Right cardiac atrium (tissue), 5 donors: ENCODE results near the gene NFASC. TPM values are rescaled to one million over a fixed set of nuclear protein-coding genes. Genes with fewer than 3 reads are reported as not detected.

Experiments used
- ATAC-seq, 2 donors: fragments of 200-7000 bp; cut with Tn5 transposase; one replicate each; pipeline versions ENCODE4 v1.8.0 to v1.9.1; 2020; ENCODE audit warnings: moderate library complexity in 2 of 2, mild to moderate bottlenecking in 1 of 2
- DNase-seq, 3 donors: peaks; one replicate each; pipeline ENCODE4 v3.0.0-alpha.2; 2020
- H3K27ac ChIP-seq: one replicate; pipeline ENCODE4 v1.5.1; 2013; ENCODE audit warnings: mild to moderate bottlenecking, low read length, control low read depth, moderate library complexity
- H3K27me3 ChIP-seq: one replicate; pipeline ENCODE4 v1.6.1; 2013; ENCODE audit not compliant: control insufficient read depth, insufficient read depth
- H3K4me1 ChIP-seq: one replicate; pipeline ENCODE4 v1.6.1; 2013; ENCODE audit warnings: low read length; ENCODE audit not compliant: control insufficient read depth, insufficient read depth
- H3K4me3 ChIP-seq: one replicate; pipeline ENCODE4 v1.5.1; 2013; ENCODE audit warnings: low read length, control low read depth
- H3K9me3 ChIP-seq: one replicate; pipeline ENCODE4 v1.6.1; 2013; ENCODE audit warnings: low read length; ENCODE audit not compliant: control insufficient read depth
- WGBS: extraction: QIAGEN DNeasy Blood & Tissue Kit; methylation state at CpG from one replicate; pipeline ENCODE4 v1.1.7; 2013; 5-methylcytosine and 5-hydroxymethylcytosine counted together
- intact Hi-C, 4 donors: fragments of 100-400 bp; cut with DNase I; formaldehyde crosslinking; loops; one replicate each; pipeline versions ENCODE4 v1.11.0 to v1.14.0; 2022 to 2023
- polyA plus RNA-seq: library from polyadenylated mRNA; stranded (reverse); fragments of 200-250 nt; gene quantifications from one replicate; pipeline ENCODE4 v1.2.3, GENCODE V29; 2013
- total RNA-seq, 4 donors: library from RNA; stranded (reverse); fragmentation: NEBNext Ultra II Directional; extraction: Animal tissue kit (Norgen Biotek cat#: 25700); gene quantifications; one replicate each; pipeline ENCODE4 v1.2.1, GENCODE V29; 2021
- donor health status: healthy with polysubstance abuse.
- donor health status: DM: no; HTN: yes; CAD: no.
- donor health status: DM: no; HTN: no; CAD: no.
- donor health status: DM: no; HTN: yes; CAD: no; lungs with severe emphysema.
- donor health status: DM: yes; HTN: yes; CAD: no.

The NFASC gene
- total and polyA plus RNA-seq, 5 donors, result 44.2 to 94.2 (median 63.3) TPM

DNA sequence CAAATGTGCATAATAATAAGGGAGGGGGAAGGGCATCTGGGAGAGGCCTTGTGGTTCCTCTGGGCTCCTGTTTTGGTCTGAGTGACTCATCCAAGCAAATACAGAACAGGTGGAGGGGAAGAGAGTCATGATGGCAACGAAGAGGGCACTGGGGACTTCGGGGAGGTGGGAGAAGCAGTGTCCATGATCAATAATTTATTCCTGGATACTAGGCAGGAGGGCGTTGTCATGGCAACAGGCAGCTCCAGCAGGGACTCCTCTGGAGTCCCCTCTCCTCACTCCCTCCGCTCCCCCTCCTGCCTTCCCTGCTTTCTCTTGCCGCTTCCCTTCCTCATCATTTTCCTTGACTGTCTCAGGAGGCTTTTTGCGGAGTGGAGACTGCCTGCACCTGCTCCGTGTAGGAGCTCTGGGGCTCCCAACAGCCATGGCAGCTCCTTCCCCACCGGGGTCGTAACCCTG lies 12.3 kb upstream of the NFASC start:
- H3K27ac ChIP-seq, result no peak overlapping the region
- H3K4me3 ChIP-seq, result no peak overlapping the region
- ATAC-seq, result no peak
- intact Hi-C loops, result no loop called here
- DNase-seq, result no peak
- H3K4me1 ChIP-seq, result peaks cover 11% of the 10 kb centered on the region
- H3K9me3 ChIP-seq, result no peaks in the 10 kb centered on the region
- 77% methylated on average over 9 of the region's 9 CpGs for WGBS
- no peaks in the 10 kb centered on the region for H3K27me3 ChIP-seq

- no peaks in the 10 kb centered on the region for H3K27me3 ChIP-seq
- H3K4me1 ChIP-seq, result peaks cover 7% of the 10 kb centered on the region
- ATAC-seq (peak; percentile 53 to 61), DNase-seq (no peak)
- WGBS, result 46% methylated on average over 4 of the region's 4 CpGs
- intact Hi-C loops, result no loop called here
- H3K27ac ChIP-seq, result no peak overlapping the region
- H3K4me3 ChIP-seq, result no peak overlapping the region
- no peaks in the 10 kb centered on the region for H3K9me3 ChIP-seq
These were observed 10.8 kb upstream of the NFASC start for GRCh38 chr1:204859861-204860267.

DNA sequence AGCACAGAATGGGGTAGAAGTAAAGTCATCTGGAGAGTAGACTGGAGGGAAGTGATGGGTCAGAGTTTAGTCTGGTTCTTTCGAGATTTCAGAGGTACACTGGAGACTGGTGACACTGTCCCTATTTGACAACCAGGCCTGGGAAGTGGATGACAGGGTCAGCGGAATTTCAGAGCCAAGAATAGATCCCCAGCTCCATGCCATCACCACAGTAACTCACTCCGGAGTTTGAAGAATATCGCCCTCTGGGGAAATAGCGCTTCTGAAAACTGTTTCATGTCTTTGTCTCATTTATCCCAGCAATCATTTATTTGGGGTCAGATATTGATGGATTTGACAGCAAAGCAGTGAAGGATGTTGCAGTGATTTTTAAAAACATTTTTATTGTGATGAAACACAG lies 7.6 kb upstream of the NFASC start:
- H3K9me3 ChIP-seq, result no peaks in the 10 kb centered on the region
- no peaks in the 10 kb centered on the region for H3K27me3 ChIP-seq
- DNase-seq, result no peak
- H3K27ac ChIP-seq, result peak overlapping the region; percentile 42
- intact Hi-C loops, result no loop called here
- ATAC-seq, result peak; percentile 50 to 79
- H3K4me3 ChIP-seq, result no peak overlapping the region
- H3K4me1 ChIP-seq, result peaks cover 9% of the 10 kb centered on the region
- 46% methylated on average over 5 of the region's 5 CpGs for WGBS

- Histone ChIP-seq H3K4me3 (no peak overlapping the region), H3K27ac (no peak overlapping the region), H3K9me3 (no peaks in the 10 kb centered on the region), H3K4me1 (peaks cover 15% of the 10 kb centered on the region), H3K27me3 (no peaks in the 10 kb centered on the region)
- WGBS, result 91% methylated on average over 4 of the region's 4 CpGs
- no peak for ATAC-seq
- DNase-seq, result no peak
- intact Hi-C loops, result no loop called here
These were observed 6.9 kb upstream of the NFASC start for GRCh38 chr1:204863730-204864129.

DNA sequence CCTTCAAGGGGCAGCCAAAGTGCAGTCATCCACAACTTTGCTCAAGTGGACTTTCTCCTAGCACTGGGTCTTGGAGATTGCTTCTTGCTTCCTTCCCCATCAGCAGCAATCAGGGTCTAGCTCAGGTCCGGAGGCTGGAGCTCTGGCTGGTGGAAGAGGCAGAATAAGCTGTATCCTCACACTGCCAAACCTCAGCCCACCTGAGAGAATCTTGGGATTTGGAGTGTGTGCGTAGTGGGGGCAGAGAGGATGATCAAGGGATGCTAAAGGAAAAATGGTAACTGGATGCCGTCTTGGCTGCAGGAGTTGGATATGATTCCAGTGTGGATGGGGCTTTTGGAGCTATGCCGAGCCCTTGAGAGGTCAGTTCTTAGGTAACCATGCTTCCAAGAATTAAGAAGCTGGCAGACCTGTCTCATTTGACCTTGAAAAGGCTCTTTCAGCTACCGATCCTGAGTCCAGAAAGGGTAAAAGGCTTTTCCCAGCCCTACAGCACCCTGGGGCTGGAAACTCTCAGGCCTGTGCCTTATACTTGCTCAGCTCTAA lies 4.5 kb upstream of the NFASC start:
- H3K4me1 ChIP-seq, result peaks cover 18% of the 10 kb centered on the region
- 78% methylated on average over 5 of the region's 5 CpGs for WGBS
- no peaks in the 10 kb centered on the region for H3K27me3 ChIP-seq
- H3K27ac ChIP-seq, result no peak overlapping the region
- H3K4me3 ChIP-seq, result no peak overlapping the region
- ATAC-seq (no peak), DNase-seq (no peak)
- intact Hi-C loops, result no loop called here
- no peaks in the 10 kb centered on the region for H3K9me3 ChIP-seq

DNA sequence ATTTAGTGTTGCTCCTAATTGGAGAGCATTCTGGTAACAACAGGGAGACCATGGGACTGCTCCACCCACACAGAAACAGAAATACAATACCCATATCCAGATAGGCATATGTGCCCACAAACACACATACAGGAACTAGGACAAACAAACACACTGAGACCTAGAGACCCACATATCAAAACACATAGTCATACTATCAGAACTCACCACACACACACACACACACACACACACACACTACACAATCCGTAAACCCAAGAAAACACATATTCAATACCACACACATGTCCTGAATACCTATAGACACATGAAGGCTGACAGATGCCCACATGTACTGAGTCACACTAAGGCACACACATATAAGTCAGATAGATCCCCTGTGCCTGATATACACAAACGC lies 3.5 kb upstream of the NFASC start:
- Histone ChIP-seq H3K27ac (peak overlapping the region; percentile 3), H3K9me3 (no peaks in the 10 kb centered on the region), H3K27me3 (no peaks in the 10 kb centered on the region), H3K4me3 (no peak overlapping the region), H3K4me1 (peaks cover 24% of the 10 kb centered on the region)
- ATAC-seq (no peak), DNase-seq (no peak)
- WGBS, result 88% methylated on average over 2 of the region's 2 CpGs
- intact Hi-C loops, result no loop called here

DNA sequence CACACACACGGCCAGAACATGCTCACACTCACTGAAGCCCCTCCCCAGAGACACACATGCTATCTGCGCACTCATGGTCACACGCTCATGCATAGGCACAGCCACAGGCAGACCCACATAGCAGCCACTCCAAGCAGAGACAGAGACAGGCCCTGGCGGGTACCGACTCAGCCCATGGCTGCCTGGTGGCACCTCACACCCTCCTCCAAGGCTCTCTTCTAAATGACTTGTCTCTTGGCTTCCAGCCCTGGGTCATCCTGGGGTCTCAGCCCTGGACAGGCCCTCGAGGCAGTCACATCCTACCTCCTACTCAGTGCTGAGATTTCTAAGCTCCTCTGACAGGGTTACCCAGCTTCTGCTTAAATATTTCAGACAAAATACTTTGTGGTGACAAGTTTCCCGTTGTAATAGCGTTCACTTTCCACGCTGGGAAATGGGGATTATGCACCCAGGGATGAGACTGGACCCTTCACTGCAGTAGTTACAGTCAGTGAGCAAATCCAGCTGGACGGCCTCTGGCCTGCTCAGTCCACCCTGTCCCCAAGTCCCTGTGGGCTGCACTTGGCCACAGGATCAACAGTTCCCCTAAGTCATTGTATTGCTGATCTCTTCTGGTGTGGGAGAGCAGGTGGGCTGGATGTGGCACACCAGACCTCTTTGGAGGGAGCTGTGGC lies 2.9 kb upstream of the NFASC start:
- intact Hi-C loops, result no loop called here
- DNase-seq (peak in 2 of 3 donors; percentile 56 to 58), ATAC-seq (peak; percentile 6 to 20)
- H3K27me3 ChIP-seq, result no peaks in the 10 kb centered on the region
- no peaks in the 10 kb centered on the region for H3K9me3 ChIP-seq
- H3K27ac ChIP-seq, result peak overlapping the region; percentile 3
- WGBS, result 60% methylated on average over 10 of the region's 10 CpGs
- peaks cover 24% of the 10 kb centered on the region for H3K4me1 ChIP-seq
- H3K4me3 ChIP-seq, result no peak overlapping the region

DNA sequence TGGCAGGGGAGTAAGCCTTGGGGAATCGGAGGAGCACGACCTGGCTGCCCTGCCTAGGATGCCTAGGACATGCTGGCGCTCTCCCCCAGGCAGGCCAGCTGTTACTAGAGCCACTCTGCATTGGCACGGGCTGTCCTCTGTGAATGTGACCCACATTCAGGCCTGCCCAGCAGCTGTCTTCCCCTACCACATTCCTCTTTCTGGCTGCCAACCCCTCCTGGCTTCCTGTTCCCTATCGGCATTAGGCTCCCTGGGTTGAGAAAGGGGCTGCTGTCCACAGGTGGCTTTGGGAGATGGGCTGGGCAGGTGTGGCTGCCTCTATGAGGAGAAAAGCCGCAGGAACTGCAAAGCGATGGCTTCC lies 2.3 kb upstream of the NFASC start:
- DNase-seq (peak; percentile 17 to 75 (median 68)), ATAC-seq (peak; percentile 75 to 82)
- Histone ChIP-seq H3K27me3 (no peaks in the 10 kb centered on the region), H3K4me3 (no peak overlapping the region), H3K27ac (no peak overlapping the region), H3K9me3 (no peaks in the 10 kb centered on the region), H3K4me1 (peaks cover 24% of the 10 kb centered on the region)
- 65% methylated on average over 7 of the region's 7 CpGs for WGBS
- intact Hi-C loops, result no loop called here

GRCh38 chr1:204869097-204869496 lies 1.6 kb upstream of the NFASC start:
- DNase-seq, result no peak
- Histone ChIP-seq H3K27me3 (no peaks in the 10 kb centered on the region), H3K4me3 (no peak overlapping the region), H3K27ac (no peak overlapping the region), H3K4me1 (peaks cover 29% of the 10 kb centered on the region), H3K9me3 (no peaks in the 10 kb centered on the region)
- WGBS, result 85% methylated on average over 3 of the region's 3 CpGs
- intact Hi-C loops, result no loop called here
- ATAC-seq, result no peak

DNA sequence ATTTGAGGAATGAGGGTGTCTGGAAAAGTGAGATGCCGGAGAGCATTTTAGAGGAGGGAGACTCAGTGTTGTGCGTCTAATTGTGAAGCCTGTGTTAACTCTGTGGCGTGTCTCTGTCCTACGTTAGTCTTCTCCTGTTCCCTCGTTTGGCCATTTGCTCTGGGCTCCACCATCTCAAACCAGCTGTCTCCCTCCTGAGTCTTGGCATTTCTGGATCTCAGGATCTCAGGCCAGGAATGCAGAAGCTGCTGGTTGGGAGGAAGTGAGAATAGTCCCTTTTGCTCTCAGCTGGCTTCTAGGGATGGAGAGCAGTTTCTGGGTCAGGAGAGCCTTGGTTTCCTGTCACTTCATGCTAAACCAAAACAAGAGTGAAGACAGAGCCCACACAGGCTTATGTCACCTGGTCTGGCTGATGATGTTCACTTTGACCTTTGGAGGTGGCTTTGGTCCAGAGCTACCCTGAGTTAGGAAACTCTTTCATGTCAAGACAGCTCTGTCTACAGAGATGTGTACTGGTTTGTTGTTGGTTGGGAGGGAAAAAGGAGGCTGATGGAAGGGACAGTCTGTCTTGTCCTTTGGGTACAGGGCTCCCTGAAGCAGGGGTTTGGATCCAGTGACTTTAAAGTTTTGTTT lies 859 bp downstream of the NFASC start:
- peaks cover 29% of the 10 kb centered on the region for H3K4me1 ChIP-seq
- ATAC-seq (no peak), DNase-seq (no peak)
- H3K4me3 ChIP-seq, result no peak overlapping the region
- H3K27ac ChIP-seq, result peak overlapping the region; percentile 13
- 81% methylated on average over 5 of the region's 5 CpGs for WGBS
- H3K9me3 ChIP-seq, result no peaks in the 10 kb centered on the region
- intact Hi-C loops, result no loop called here
- H3K27me3 ChIP-seq, result no peaks in the 10 kb centered on the region

- H3K27ac ChIP-seq, result no peak overlapping the region
- intact Hi-C loops, result no loop called here
- H3K4me3 ChIP-seq, result no peak overlapping the region
- WGBS, result 79% methylated on average over 6 of the region's 6 CpGs
- H3K27me3 ChIP-seq, result no peaks in the 10 kb centered on the region
- H3K9me3 ChIP-seq, result no peaks in the 10 kb centered on the region
- H3K4me1 ChIP-seq, result peaks cover 29% of the 10 kb centered on the region
- ATAC-seq (no peak), DNase-seq (no peak)
These were observed 1.7 kb downstream of the NFASC start for GRCh38 chr1:204872262-204872881.
